ENCODE measurements around the gene PRXL2C.

DNA sequence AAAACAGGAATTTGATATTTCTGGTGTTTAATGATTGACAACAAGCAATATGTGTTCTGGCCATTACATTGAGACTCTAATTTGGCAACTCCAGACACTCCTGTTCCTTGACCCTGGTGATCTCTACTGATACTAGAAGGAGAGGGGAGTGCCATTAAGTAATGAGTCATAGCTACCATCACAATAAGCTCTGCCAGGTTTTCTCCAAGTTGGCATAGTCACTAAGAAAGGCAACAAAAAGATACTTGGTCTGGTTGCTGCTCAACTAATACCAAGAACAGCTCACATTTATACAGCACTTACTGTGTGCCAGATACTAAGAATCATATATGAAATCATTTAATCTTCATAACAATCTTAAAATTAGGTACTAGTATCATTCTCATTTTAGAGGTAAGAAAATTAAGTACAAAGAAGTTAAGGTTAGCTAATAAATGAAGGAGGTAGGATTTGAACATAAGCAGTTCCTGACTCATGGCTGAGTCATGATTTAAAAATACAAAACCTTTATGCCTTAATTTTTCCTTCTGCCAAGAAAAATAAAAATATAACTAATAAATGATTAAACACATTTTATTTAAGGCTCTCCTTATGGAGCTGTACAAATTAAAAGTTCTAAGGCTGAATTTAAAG, 19.9 kb upstream of the PRXL2C start:
- TF ChIP-seq, protein P1, sequence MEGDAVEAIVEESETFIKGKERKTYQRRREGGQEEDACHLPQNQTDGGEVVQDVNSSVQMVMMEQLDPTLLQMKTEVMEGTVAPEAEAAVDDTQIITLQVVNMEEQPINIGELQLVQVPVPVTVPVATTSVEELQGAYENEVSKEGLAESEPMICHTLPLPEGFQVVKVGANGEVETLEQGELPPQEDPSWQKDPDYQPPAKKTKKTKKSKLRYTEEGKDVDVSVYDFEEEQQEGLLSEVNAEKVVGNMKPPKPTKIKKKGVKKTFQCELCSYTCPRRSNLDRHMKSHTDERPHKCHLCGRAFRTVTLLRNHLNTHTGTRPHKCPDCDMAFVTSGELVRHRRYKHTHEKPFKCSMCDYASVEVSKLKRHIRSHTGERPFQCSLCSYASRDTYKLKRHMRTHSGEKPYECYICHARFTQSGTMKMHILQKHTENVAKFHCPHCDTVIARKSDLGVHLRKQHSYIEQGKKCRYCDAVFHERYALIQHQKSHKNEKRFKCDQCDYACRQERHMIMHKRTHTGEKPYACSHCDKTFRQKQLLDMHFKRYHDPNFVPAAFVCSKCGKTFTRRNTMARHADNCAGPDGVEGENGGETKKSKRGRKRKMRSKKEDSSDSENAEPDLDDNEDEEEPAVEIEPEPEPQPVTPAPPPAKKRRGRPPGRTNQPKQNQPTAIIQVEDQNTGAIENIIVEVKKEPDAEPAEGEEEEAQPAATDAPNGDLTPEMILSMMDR (IDR thresholded peaks at IDR 0.05), result no peak
- no peak for TF ChIP-seq ZFX (IDR thresholded peaks at IDR 0.05; ENCODE audit: borderline replicate concordance)

All from 22Rv1 (cell line).